HT1080 (cell line): Measurements from ENCODE around the gene TMC4. TPM values are rescaled to one million over a fixed set of nuclear protein-coding genes. Genes with fewer than 3 reads are reported as not detected.

ENCODE experiments used
- DNase-seq: peaks from one replicate; pipeline ENCODE4 v3.0.0-alpha.2; 2015; ENCODE audit warnings: low read depth
- total RNA-seq: library from RNA; depleted of rRNA; stranded (reverse); fragments of >200 nt; shearing (Covaris generic); gene quantifications from 2 replicates; pipeline ENCODE4 v1.2.3, GENCODE V29; 2014

Gene TMC4
- total RNA-seq, 1 experiment from 2014 or later: 1.2 TPM

GRCh38 chr19:54155694-54156093, 17.3 kb downstream of the TMC4 start:
- DNase-seq: no peak

GRCh38 chr19:54154603-54155345, 18.2 kb downstream of the TMC4 start:
- no peak for DNase-seq

GRCh38 chr19:54153731-54154326, 19.1 kb downstream of the TMC4 start:
- DNase-seq: no peak

- DNase-seq: no peak
Observed at GRCh38 chr19:54152878-54153524, 20.0 kb downstream of the TMC4 start.

GRCh38 chr19:54152267-54152666, 20.7 kb downstream of the TMC4 start:
- no peak for DNase-seq

- no peak for DNase-seq
Observed at GRCh38 chr19:54151362-54152035, 21.5 kb downstream of the TMC4 start.

GRCh38 chr19:54149021-54149812, 23.7 kb downstream of the TMC4 start:
- DNase-seq: no peak

GRCh38 chr19:54148158-54148557, 24.8 kb downstream of the TMC4 start:
- no peak for DNase-seq

- no peak for DNase-seq
Observed at GRCh38 chr19:54147676-54148075, 25.3 kb downstream of the TMC4 start.

GRCh38 chr19:54145541-54146158, 27.3 kb downstream of the TMC4 start:
- DNase-seq: no peak

- DNase-seq: no peak
Observed at GRCh38 chr19:54142166-54142780, 30.7 kb downstream of the TMC4 start.

GRCh38 chr19:54141356-54141755, 31.6 kb downstream of the TMC4 start:
- no peak for DNase-seq

- DNase-seq: no peak
Observed at GRCh38 chr19:54138489-54139256, 34.3 kb downstream of the TMC4 start.

- no peak for DNase-seq
Observed at GRCh38 chr19:54137699-54138488, 35.1 kb downstream of the TMC4 start, which contains the start of gene CNOT3. Gene CNOT3, plus strand, starts transcription at chr19:54137762. Its CDS starts 5,217 bp downstream, at chr19:54142979.

- peak; percentile 100 for DNase-seq
Observed at GRCh38 chr19:54136864-54137698, 35.9 kb downstream of the TMC4 start.

GRCh38 chr19:54136086-54136863, 36.7 kb downstream of the TMC4 start:
- no peak for DNase-seq
